Calu3 (cell line): ENCODE measurements around the gene C1orf21. TPM values are rescaled to one million over a fixed set of nuclear protein-coding genes. Genes with fewer than 3 reads are reported as not detected.

ENCODE experiments used
- BruUV-seq: library from RNA; stranded (reverse); fragments of 400-500 nt; replicated peaks from 2 replicates; lab custom pipeline; 2021; lab: Mats Ljungman, UMichigan
- CTCF ChIA-PET: fragments of 300-600 bp; sonication (Branson Sonifier 250); formaldehyde crosslinking; loops from one replicate; lab custom pipeline; 2022; ENCODE audit warnings: antibody characterized with exemption; lab: Charles Lee
- DNase-seq: peaks from one replicate; pipeline ENCODE4 v3.0.0; 2022
- H3K27ac Mint-ChIP-seq: one replicate; pipeline ENCODE4 v1.8.0; 2022; ENCODE audit warnings: mixed read lengths; ENCODE audit not compliant: unreplicated experiment
- H3K27me3 Mint-ChIP-seq: one replicate; pipeline ENCODE4 v1.8.0; 2022; ENCODE audit warnings: mixed read lengths; ENCODE audit not compliant: unreplicated experiment
- H3K36me3 Mint-ChIP-seq: one replicate; pipeline ENCODE4 v1.8.0; 2022; ENCODE audit warnings: mild to moderate bottlenecking, moderate library complexity, mixed read lengths; ENCODE audit not compliant: insufficient read depth, unreplicated experiment
- H3K4me1 Mint-ChIP-seq: one replicate; pipeline ENCODE4 v1.8.0; 2022; ENCODE audit warnings: mild to moderate bottlenecking, low read depth, mixed read lengths; ENCODE audit not compliant: unreplicated experiment
- H3K4me3 Mint-ChIP-seq: one replicate; pipeline ENCODE4 v1.8.0; 2022; ENCODE audit warnings: mild to moderate bottlenecking, low read depth, moderate library complexity, mixed read lengths; ENCODE audit not compliant: unreplicated experiment
- H3K9me3 Mint-ChIP-seq: one replicate; pipeline ENCODE4 v1.8.0; 2022; ENCODE audit warnings: low read depth, mixed read lengths; ENCODE audit not compliant: unreplicated experiment
- CTCF ChIP-seq: fragments of 200-600 bp; IDR thresholded peaks from one replicate; pipeline ENCODE4 v1.8.0; 2022; ENCODE audit warnings: antibody characterized with exemption; ENCODE audit not compliant: unreplicated experiment
- intact Hi-C: fragments of 100-400 bp; cut with micrococcal nuclease; formaldehyde crosslinking; loops from one replicate; pipeline ENCODE4 v1.10.0; 2022; ENCODE audit not compliant: unreplicated experiment
- total RNA-seq: library from RNA; stranded (reverse); gene quantifications from 2 replicates; pipeline ENCODE4 v1.2.3, GENCODE V29; 2022

The C1orf21 gene
- total RNA-seq, 1 experiment from 2014 or later, result 20.6 TPM

- H3K27me3 Mint-ChIP-seq, result no peaks in the 10 kb centered on the region
- TF ChIP-seq CTCF, result no peak
- BruUV-seq, result no TSS peak
- H3K27ac Mint-ChIP-seq, result no peak overlapping the region
- peaks cover 24% of the 10 kb centered on the region for H3K4me1 Mint-ChIP-seq
- H3K9me3 Mint-ChIP-seq, result no peaks in the 10 kb centered on the region
- DNase-seq, result no peak
- no peak overlapping the region for H3K4me3 Mint-ChIP-seq
- CTCF ChIA-PET, result no interaction called here
- no peaks in the 10 kb centered on the region for H3K36me3 Mint-ChIP-seq
- intact Hi-C loops, result no loop called here
Observed at GRCh38 chr1:184626076-184627006, 239.5 kb downstream of the C1orf21 start.

GRCh38 chr1:184627007-184627341 is 240.1 kb downstream of the C1orf21 start:
- Mint-ChIP-seq H3K27me3 (no peaks in the 10 kb centered on the region), H3K27ac (no peak overlapping the region), H3K9me3 (no peaks in the 10 kb centered on the region), H3K4me1 (peaks cover 24% of the 10 kb centered on the region), H3K36me3 (no peaks in the 10 kb centered on the region), H3K4me3 (no peak overlapping the region)
- DNase-seq, result no peak
- no TSS peak for BruUV-seq
- no peak for TF ChIP-seq CTCF
- CTCF ChIA-PET, result no interaction called here
- intact Hi-C loops, result no loop called here

- no peaks in the 10 kb centered on the region for H3K9me3 Mint-ChIP-seq
- peaks cover 24% of the 10 kb centered on the region for H3K4me1 Mint-ChIP-seq
- BruUV-seq, result no TSS peak
- no peak overlapping the region for H3K27ac Mint-ChIP-seq
- no peak for DNase-seq
- no peaks in the 10 kb centered on the region for H3K27me3 Mint-ChIP-seq
- TF ChIP-seq CTCF, result no peak
- H3K36me3 Mint-ChIP-seq, result no peaks in the 10 kb centered on the region
- CTCF ChIA-PET, result no interaction called here
- intact Hi-C loops, result no loop called here
- no peak overlapping the region for H3K4me3 Mint-ChIP-seq
Observed at GRCh38 chr1:184629266-184629665, 242.4 kb downstream of the C1orf21 start.

GRCh38 chr1:184630679-184631060 is 243.8 kb downstream of the C1orf21 start:
- Mint-ChIP-seq H3K27ac (no peak overlapping the region), H3K4me3 (no peak overlapping the region)
- CTCF ChIA-PET, result interaction anchor here (0.6 to 0.8 kb wide), 2 partner anchors 97 to 1561 kb away, joined by 3 to 5 read pairs; no protein-coding TSS in a partner anchor

More at GRCh38 chr1:184630679-184631060, 243.8 kb downstream of the C1orf21 start:
- DNase-seq, result no peak
- Mint-ChIP-seq H3K4me1 (peaks cover 24% of the 10 kb centered on the region), H3K9me3 (peaks cover 2% of the 10 kb centered on the region), H3K36me3 (no peaks in the 10 kb centered on the region), H3K27me3 (no peaks in the 10 kb centered on the region)
- intact Hi-C loops, result no loop called here
- no TSS peak for BruUV-seq
- TF ChIP-seq CTCF, result no peak
